Stimulated activated CD8-positive, alpha-beta memory T cell treated with anti-CD3 and anti-CD28 coated beads, Interleukin-15, amount 100 ng/mL, for 48 hours (primary cell): ENCODE data around the gene MRPL53.

Source experiments
- DNase-seq, 2 donors: peaks; one replicate each; pipeline ENCODE4 v3.0.0-alpha.2; 2020; ENCODE audit warnings: low read depth in 2 of 2

Gene MRPL53

GRCh38 chr2:74429487-74430451 lies 42.7 kb downstream of the MRPL53 start:
- no peak for DNase-seq

GRCh38 chr2:74428675-74429074 lies 43.8 kb downstream of the MRPL53 start:
- DNase-seq = no peak

- DNase-seq = no peak
These were observed 44.9 kb downstream of the MRPL53 start for GRCh38 chr2:74427551-74427950.

DNA sequence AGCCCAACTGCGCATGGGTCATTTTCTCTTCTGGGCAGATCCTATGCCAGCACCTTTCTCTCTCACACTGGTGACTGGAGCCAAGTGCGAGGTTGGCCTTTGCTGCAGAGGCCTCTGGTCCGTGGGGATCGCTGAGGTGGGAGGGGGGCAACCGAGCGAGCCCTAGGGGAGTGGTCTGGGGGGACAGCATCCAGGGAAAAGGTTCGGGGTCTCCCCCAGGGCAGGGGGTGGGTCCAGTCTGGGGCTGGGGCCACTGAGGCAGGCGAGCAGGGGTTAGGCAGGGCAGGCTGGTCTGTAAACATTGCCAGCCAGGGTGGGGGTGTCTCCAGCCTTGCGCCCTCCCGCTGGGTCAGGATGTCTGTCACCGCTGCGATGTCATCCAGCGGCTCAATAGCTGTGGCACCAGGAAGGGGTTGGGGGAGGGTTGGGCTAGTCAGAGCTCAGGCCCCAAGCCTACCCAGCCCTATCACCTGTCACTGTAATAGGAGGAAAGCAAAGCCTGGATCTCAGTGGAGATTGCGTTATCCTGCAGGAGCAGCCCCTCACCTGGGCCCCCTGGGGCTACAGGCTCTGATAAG lies 46.2 kb downstream of the MRPL53 start:
- no peak for DNase-seq

GRCh38 chr2:74425523-74425922 lies 47.0 kb downstream of the MRPL53 start:
- DNase-seq = no peak

DNA sequence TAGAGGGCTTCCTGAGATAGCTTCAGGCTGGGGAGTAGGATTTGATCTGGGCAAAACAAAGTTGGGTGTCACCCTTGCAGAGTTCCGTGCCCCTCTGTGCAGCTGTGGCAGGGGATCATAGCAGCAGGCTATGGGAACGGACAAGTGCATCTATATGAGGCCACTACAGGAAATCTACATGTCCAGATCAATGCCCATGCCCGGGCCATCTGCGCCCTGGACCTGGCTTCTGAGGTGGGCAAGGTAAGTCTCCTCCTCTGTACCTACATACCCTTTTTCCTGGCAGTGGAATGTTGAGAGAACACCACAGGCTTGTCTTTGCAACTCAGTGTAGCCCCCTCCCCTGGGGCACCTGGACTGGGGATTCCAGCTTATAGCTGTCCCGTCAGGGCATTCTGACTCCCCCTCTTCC lies 47.5 kb downstream of the MRPL53 start:
- no peak for DNase-seq

DNA sequence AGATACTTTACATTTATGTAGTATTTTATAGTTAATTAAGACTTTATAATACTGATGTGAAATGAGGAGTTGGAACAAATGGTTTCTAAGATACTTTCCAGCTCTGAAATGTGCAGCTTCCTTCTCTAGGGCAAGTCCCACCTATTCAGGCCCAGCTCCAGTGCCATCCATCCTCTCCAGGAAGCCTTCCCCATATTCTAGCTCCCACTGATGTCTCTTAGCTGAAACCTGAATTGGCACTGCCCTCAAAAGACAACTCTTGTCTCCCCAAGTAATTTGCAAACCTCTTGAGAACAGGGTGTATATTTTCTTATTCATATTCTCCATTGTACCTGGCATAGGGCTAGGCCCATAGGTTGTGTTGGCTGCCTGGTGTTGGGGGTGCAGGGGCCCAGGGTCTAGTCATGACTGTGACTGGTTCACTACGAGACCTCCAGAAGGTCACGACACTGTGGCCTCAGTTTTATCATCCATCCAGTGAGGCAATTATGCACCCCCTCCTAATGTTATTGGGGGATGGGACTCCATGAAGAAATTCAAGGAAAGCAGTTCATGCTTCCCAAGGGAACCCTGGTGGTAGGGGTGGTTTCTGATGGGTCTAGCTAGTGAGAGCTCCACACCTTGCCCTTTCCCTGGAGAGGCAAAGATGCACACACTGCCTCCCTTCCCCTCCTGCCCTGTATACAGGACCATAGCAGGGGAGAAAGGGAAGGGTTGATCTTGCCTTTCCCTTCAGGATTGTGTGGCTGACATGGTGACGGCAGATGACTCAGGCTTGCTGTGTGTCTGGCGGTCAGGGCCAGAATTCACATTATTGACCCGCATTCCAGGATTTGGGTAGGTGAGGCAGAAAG lies 48.1 kb downstream of the MRPL53 start:
- no peak for DNase-seq

DNA sequence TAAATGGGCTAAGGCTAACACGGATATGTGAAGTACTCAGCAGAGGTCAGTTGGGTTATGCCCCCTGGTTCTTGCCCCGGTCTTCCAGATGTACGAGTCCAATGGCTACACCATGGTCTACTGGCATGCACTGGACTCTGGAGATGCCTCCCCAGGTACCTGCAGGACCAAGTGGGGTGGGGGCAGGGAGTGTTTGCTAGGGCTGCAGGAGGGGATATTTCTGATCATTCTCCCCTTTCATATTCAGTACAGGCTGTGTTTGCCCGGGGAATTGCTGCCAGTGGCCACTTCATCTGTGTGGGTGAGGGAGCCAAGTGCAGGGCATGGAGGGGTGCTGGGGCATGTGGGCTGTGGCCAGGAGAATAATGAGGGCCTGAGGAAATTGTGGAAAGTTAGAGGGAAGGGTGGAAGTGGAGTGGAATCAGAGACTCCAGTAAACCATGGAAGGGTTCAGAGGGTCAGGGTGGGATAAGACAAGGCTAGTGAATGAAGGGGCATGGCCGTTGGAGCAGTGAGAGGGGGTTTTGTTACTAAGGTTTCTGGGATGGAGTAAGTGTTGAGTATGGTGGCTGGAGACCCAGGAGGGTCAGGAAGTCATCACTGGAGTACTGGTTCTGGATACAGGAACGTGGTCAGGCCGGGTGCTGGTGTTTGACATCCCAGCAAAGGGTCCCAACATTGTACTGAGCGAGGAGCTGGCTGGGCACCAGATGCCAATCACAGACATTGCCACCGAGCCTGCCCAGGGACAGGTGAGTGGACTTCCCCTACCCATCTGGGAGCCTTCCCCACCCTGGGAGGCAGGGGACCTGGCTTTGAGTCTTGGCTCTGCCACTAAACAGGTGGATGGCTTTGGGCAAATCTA lies 49.0 kb downstream of the MRPL53 start:
- no peak for DNase-seq
